Adrenal gland (tissue), 12 donors: Measurements from ENCODE around the gene CATSPER4. TPM values are rescaled to one million over a fixed set of nuclear protein-coding genes. Genes with fewer than 3 reads are reported as not detected.

ENCODE experiments used
- DNase-seq, 7 donors: peaks; one replicate each; pipeline ENCODE4 v3.0.0-alpha.2; 2019 to 2020
- H3K27ac ChIP-seq, 5 donors: fragments of 200-600 bp; sonication (generic) in 4 of 5; 1 replicate in 3 of 5; 2 replicates in 2 of 5; pipeline versions ENCODE4 v1.5.1 to v1.8.0; 2016 to 2020; ENCODE audit warnings: mild to moderate bottlenecking in 1 of 5
- H3K27me3 ChIP-seq: fragments of 200-600 bp; 2 replicates; pipeline ENCODE4 v1.8.0; 2021
- H3K36me3 ChIP-seq, 2 donors: fragments of 200-600 bp; replicated peaks in 1 of 2; 1 replicate in 1 of 2; 2 replicates in 1 of 2; pipeline versions ENCODE4 v1.5.1 to v1.8.0; 2018 to 2022
- H3K4me1 ChIP-seq, 2 donors: fragments of 200-600 bp; replicated peaks in 1 of 2; 1 replicate in 1 of 2; 2 replicates in 1 of 2; pipeline versions ENCODE4 v1.5.1 to v1.8.0; 2018 to 2021
- H3K4me3 ChIP-seq, 4 donors: fragments of 200-600 bp; sonication (generic) in 3 of 4; one replicate each; pipeline ENCODE4 v1.5.1; 2016 to 2018
- H3K9me3 ChIP-seq, 3 donors: fragments of 200-600 bp; sonication (generic) in 1 of 3; replicated peaks in 1 of 3; 1 replicate in 2 of 3; 2 replicates in 1 of 3; pipeline versions ENCODE4 v1.5.1 to v1.8.0; 2016 to 2021
- POLR2A ChIP-seq, 2 donors: fragments of 450-650 bp; IDR thresholded peaks; one replicate each; pipeline ENCODE4 v1.6.1; 2017; ENCODE audit warnings: antibody characterized with exemption in 2 of 2, mild to moderate bottlenecking in 2 of 2, moderate library complexity in 1 of 2
- WGBS, 4 donors: extraction: QIAGEN DNeasy Blood & Tissue Kit in 2 of 4; methylation state at CpG; one replicate each; pipeline versions ENCODE4 v1.1.5 to v1.1.7; 2013 to 2017; 5-methylcytosine and 5-hydroxymethylcytosine counted together
- intact Hi-C, 2 donors: fragments of 100-400 bp; cut with DNase I; formaldehyde crosslinking; loops; one replicate each; pipeline versions ENCODE4 v1.14.1 to v1.15.0; 2022 to 2023
- polyA plus RNA-seq, 3 donors: library from polyadenylated mRNA; stranded (reverse); fragments of 200-250 nt in 2 of 3; fragments of 350-450 nt in 1 of 3; fragmentation: Illumina TruSeq in 1 of 3; extraction: RNeasy Lipid Tissue Mini Kit (QIAGEN cat#74804) in 1 of 3; gene quantifications; one replicate each; pipeline ENCODE4 v1.2.3, GENCODE V29; 2013 to 2014
- total RNA-seq, 9 donors: library from RNA; depleted of rRNA in 4 of 9; stranded (reverse); fragments of >200 nt in 4 of 9; fragments of 120-200 nt in 1 of 9; fragmentation: NEBNext Ultra II Directional in 1 of 9; extraction: Animal tissue kit (Norgen Biotek cat#: 25700) in 1 of 9; gene quantifications; one replicate each; pipeline versions ENCODE4 v1.1.0 to v1.2.4, GENCODE V29; 2013 to 2023
- TF ChIP-seq, protein P1 (sequence below), 6 experiments: fragments of 450-650 bp in 4 of 6; fragments of 200-600 bp in 2 of 6; sonication (generic) in 1 of 6; IDR thresholded peaks; 1 replicate in 5 of 6; 2 replicates in 1 of 6; pipeline versions ENCODE4 v1.5.1 to v1.8.0; 2016 to 2021; ENCODE audit warnings: antibody characterized with exemption in 6 of 6, mild to moderate bottlenecking in 2 of 6, moderate library complexity in 1 of 6
- donor health status: healthy with polysubstance abuse.
- donor health status: Bipolar disorder and iron deficiency.
- donor health status: DM: yes; HTN: yes; CAD: no.
- donor health status: DM: no; HTN: no; CAD: no.
- donor health status: DM: no; HTN: no; CAD: no.
- donor health status: DM: yes; HTN: yes; CAD: no.

CATSPER4 gene
- total and polyA plus RNA-seq, 12 donors: not detected

- intact Hi-C loops: no loop called here
- DNase-seq: no peak
- Histone ChIP-seq H3K27me3 (no peaks in the 10 kb centered on the region), H3K9me3 (no peaks in the 10 kb centered on the region), H3K4me1 (no peaks in the 10 kb centered on the region), H3K27ac (no peak overlapping the region), H3K4me3 (no peak overlapping the region), H3K36me3 (no peaks in the 10 kb centered on the region)
- TF ChIP-seq POLR2A (IDR thresholded peaks at IDR 0.05): no peak
- TF ChIP-seq, protein P1, sequence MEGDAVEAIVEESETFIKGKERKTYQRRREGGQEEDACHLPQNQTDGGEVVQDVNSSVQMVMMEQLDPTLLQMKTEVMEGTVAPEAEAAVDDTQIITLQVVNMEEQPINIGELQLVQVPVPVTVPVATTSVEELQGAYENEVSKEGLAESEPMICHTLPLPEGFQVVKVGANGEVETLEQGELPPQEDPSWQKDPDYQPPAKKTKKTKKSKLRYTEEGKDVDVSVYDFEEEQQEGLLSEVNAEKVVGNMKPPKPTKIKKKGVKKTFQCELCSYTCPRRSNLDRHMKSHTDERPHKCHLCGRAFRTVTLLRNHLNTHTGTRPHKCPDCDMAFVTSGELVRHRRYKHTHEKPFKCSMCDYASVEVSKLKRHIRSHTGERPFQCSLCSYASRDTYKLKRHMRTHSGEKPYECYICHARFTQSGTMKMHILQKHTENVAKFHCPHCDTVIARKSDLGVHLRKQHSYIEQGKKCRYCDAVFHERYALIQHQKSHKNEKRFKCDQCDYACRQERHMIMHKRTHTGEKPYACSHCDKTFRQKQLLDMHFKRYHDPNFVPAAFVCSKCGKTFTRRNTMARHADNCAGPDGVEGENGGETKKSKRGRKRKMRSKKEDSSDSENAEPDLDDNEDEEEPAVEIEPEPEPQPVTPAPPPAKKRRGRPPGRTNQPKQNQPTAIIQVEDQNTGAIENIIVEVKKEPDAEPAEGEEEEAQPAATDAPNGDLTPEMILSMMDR (IDR thresholded peaks at IDR 0.05): no peak
- 83 to 100% (median 92%) methylated on average over 1 to 7 of the region's 7 CpGs for WGBS, 4 donors
Measured at GRCh38 chr1:26182383-26182696, 8.1 kb upstream of the CATSPER4 start.

GRCh38 chr1:26184086-26184485, 6.3 kb upstream of the CATSPER4 start:
- DNase-seq: no peak
- Histone ChIP-seq H3K4me3 (no peak overlapping the region), H3K4me1 (no peaks in the 10 kb centered on the region), H3K27ac (no peak overlapping the region), H3K9me3 (no peaks in the 10 kb centered on the region), H3K27me3 (no peaks in the 10 kb centered on the region), H3K36me3 (no peaks in the 10 kb centered on the region)
- WGBS, 4 donors: 78 to 89% (median 87%) methylated on average over 4 to 7 of the region's 7 CpGs
- TF ChIP-seq, protein P1 (IDR thresholded peaks at IDR 0.05): no peak
- no peak for TF ChIP-seq POLR2A (IDR thresholded peaks at IDR 0.05)
- intact Hi-C loops: no loop called here

GRCh38 chr1:26184883-26185282, 5.5 kb upstream of the CATSPER4 start:
- intact Hi-C loops: no loop called here
- no peak overlapping the region for H3K4me3 ChIP-seq
- H3K27ac ChIP-seq: no peak overlapping the region
- TF ChIP-seq POLR2A (IDR thresholded peaks at IDR 0.05): no peak
- TF ChIP-seq, protein P1 (IDR thresholded peaks at IDR 0.05): no peak
- H3K27me3 ChIP-seq: no peaks in the 10 kb centered on the region
- H3K4me1 ChIP-seq: no peaks in the 10 kb centered on the region
- 91 to 97% (median 93%) methylated on average over 15 to 21 of the region's 21 CpGs for WGBS, 4 donors
- DNase-seq: no peak
- no peaks in the 10 kb centered on the region for H3K36me3 ChIP-seq
- H3K9me3 ChIP-seq: no peaks in the 10 kb centered on the region

DNA sequence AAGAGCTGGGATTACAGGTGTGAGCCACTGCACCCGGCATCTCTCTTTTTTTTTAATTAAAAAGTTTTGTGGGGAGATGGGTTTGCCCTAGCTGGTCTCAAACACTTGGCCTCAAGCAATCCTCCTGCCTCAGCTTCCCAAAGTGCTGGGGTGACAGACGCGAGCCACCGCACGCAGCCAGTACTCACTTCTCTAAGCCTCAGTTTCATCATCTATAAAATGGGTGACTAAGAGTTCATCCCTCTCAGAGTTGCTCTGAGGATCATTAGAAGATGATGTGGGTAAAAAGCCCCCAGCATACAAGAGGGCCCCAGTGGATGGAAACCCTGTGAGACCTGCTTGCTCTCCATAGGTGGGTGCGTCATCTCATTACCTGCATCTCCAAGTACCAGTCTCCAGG, 2.5 kb upstream of the CATSPER4 start:
- WGBS, 4 donors: 85 to 93% (median 88%) methylated on average over 6 of the region's 6 CpGs
- Histone ChIP-seq H3K9me3 (no peaks in the 10 kb centered on the region), H3K27me3 (no peaks in the 10 kb centered on the region), H3K36me3 (no peaks in the 10 kb centered on the region), H3K4me1 (no peaks in the 10 kb centered on the region), H3K27ac (no peak overlapping the region), H3K4me3 (no peak overlapping the region)
- TF ChIP-seq, protein P1 (IDR thresholded peaks at IDR 0.05): no peak
- TF ChIP-seq POLR2A (IDR thresholded peaks at IDR 0.05): no peak
- no peak for DNase-seq
- intact Hi-C loops: no loop called here
